ENCODE data around the gene CSAG2.
"Not testable (repeated sequence)": the region's sequence is repeated elsewhere in the genome, so short reads cannot be mapped to it uniquely, and the experiment has no call there.

GRCh38 chrX:152734143-152734858 lies 25.2 kb upstream of the CSAG2 start:
- TF ChIP-seq JUND (IDR thresholded peaks at IDR 0.05); MXI1 (IDR thresholded peaks at IDR 0.05; ENCODE audit: low read depth, low read length); SIN3A (IDR thresholded peaks at IDR 0.05; ENCODE audit: borderline replicate concordance, low read depth, low read length); TEAD4 (IDR thresholded peaks at IDR 0.05; ENCODE audit: borderline replicate concordance, insufficient read depth): not testable (repeated sequence)
